GM20431 (cell line): Measurements from ENCODE around the gene PLEKHN1.
"Not testable (repeated sequence)": the region's sequence is repeated elsewhere in the genome, so short reads cannot be mapped to it uniquely, and the experiment has no call there.

Experiments used
- in situ Hi-C: fragments of 300-500 bp; cut with MseI, MboI; formaldehyde crosslinking; loops from one replicate; pipeline ENCODE4 v1.15.0; 2020; ENCODE audit warnings: low sequenced_read_pairs; ENCODE audit not compliant: unreplicated experiment

The PLEKHN1 gene

GRCh38 chr1:1001057-1001783 lies 34.9 kb downstream of the PLEKHN1 start:
- in situ Hi-C loops, result no loop called here

- in situ Hi-C loops, result no loop called here
Observed at GRCh38 chr1:1003618-1004419, 37.5 kb downstream of the PLEKHN1 start.

- in situ Hi-C loops, result no loop called here
Observed at GRCh38 chr1:1004420-1004779, 38.1 kb downstream of the PLEKHN1 start.

GRCh38 chr1:1004780-1005697 lies 38.8 kb downstream of the PLEKHN1 start:
- in situ Hi-C loops, result no loop called here

- in situ Hi-C loops, result no loop called here
Observed at GRCh38 chr1:1005774-1006304, 39.6 kb downstream of the PLEKHN1 start.

GRCh38 chr1:1006305-1007159 lies 40.2 kb downstream of the PLEKHN1 start:
- in situ Hi-C loops, result no loop called here

GRCh38 chr1:1010131-1010530 lies 43.8 kb downstream of the PLEKHN1 start:
- in situ Hi-C loops, result not testable (repeated sequence)

GRCh38 chr1:1011396-1011949 lies 45.2 kb downstream of the PLEKHN1 start:
- in situ Hi-C loops, result no loop called here

GRCh38 chr1:1012736-1013104 lies 46.4 kb downstream of the PLEKHN1 start:
- in situ Hi-C loops, result not testable (repeated sequence)

- in situ Hi-C loops, result no loop called here
Observed at GRCh38 chr1:1013105-1013921, 47.0 kb downstream of the PLEKHN1 start, which contains the start of gene ISG15. ISG15 (plus strand) TSS chr1:1013497; CDS start chr1:1013574, 77 bp downstream.

- in situ Hi-C loops, result no loop called here
Observed at GRCh38 chr1:1013922-1014648, 47.8 kb downstream of the PLEKHN1 start.

GRCh38 chr1:1014799-1015681 lies 48.8 kb downstream of the PLEKHN1 start:
- in situ Hi-C loops, result no loop called here

- in situ Hi-C loops, result not testable (repeated sequence)
Observed at GRCh38 chr1:1017397-1018320, 51.4 kb downstream of the PLEKHN1 start.

- in situ Hi-C loops, result not testable (repeated sequence)
Observed at GRCh38 chr1:1018321-1018685, 52.0 kb downstream of the PLEKHN1 start.

- in situ Hi-C loops, result no loop called here
Observed at GRCh38 chr1:1019122-1019999, 53.1 kb downstream of the PLEKHN1 start.
